ENCODE data around the gene ZNRD2. TPM values are rescaled to one million over a fixed set of nuclear protein-coding genes. Genes with fewer than 3 reads are reported as not detected.
A peak's percentile ranks its signal among the peaks of the same experiment; 100 is the strongest.

ZNRD2 gene
- total and polyA plus RNA-seq, 2 donors: 38.0 to 40.7 TPM

DNA sequence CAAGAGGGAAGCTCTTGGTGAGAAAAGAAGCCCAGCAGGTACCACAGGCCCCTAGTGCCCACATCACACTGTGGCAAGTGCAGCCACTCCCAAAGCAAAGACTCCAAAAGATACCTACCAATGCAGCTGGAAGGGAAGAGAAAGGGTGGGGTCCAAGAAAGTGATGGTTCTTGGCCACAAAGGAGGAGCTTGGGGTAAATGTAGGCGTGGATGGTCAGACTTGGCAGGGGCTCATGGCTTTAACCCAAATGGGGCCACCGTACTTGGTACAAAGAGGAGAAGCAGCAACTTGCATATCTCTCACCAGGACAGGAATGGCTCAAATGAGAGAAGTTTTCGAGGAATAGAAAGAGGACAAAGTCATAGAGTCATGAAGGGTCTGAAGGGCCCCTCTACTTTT is 39.0 kb downstream of the ZNRD2 start:
- peaks cover 66 to 76% of the 10 kb centered on the region in 2 donors for H3K36me3 ChIP-seq (ENCODE audit: control insufficient read depth in 2 of 2, insufficient read depth in 2 of 2, low read length in 1 of 2)
- WGBS: 94% methylated on average over 3 of the region's 3 CpGs
- H3K27ac ChIP-seq (ENCODE audit: low read depth in 1 of 2, low read length in 1 of 2): no peak overlapping the region
- no peak overlapping the region for H3K4me3 ChIP-seq (ENCODE audit: low read length in 2 of 2)
- no peak for DNase-seq (ENCODE audit: low read depth in 6 of 9, low spot score in 9 of 9)
- no peaks in the 10 kb centered on the region for H3K27me3 ChIP-seq (ENCODE audit: control insufficient read depth in 2 of 2, insufficient read depth in 1 of 2, low read length in 1 of 2)
- peaks cover 21 to 52% of the 10 kb centered on the region in 2 donors for H3K4me1 ChIP-seq (ENCODE audit: control insufficient read depth in 2 of 2, insufficient read depth in 2 of 2, low read length in 2 of 2)
- H3K9me3 ChIP-seq (ENCODE audit: control insufficient read depth in 2 of 2, insufficient read depth in 1 of 2, low read length in 1 of 2): peaks cover 0 to 3% of the 10 kb centered on the region in 2 donors

DNA sequence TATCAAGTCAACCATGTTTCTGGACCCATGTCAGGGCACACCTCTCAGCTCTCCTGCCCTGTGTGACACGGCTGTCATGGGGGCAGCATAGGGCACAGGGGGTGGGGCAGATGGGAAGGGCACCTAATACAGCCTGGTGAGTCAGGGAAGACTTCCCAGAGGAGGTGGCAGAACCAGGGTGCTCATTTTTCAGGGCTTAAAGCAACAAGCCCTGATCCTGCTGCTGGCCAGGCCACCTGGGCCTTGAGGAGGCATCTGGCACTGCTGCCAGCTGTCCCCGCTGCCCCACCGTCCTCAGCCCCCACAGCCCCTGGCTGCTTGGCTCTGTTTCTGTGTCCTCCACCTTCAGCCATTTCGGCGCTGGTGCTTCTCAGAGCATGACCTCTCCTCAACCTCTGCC is 39.4 kb downstream of the ZNRD2 start:
- no peak for DNase-seq (ENCODE audit: low read depth in 6 of 9, low spot score in 9 of 9)

GRCh38 chr11:65610404-65610803 is 40.1 kb downstream of the ZNRD2 start:
- 82% methylated on average over 6 of the region's 6 CpGs for WGBS

More for the DNA sequence above, 39.4 kb downstream of the ZNRD2 start:
- 96% methylated on average over 5 of the region's 5 CpGs for WGBS
- Histone ChIP-seq H3K4me1 (ENCODE audit: control insufficient read depth in 2 of 2, insufficient read depth in 2 of 2, low read length in 2 of 2) (peaks cover 21 to 52% of the 10 kb centered on the region in 2 donors), H3K9me3 (ENCODE audit: control insufficient read depth in 2 of 2, insufficient read depth in 1 of 2, low read length in 1 of 2) (peaks cover 0 to 3% of the 10 kb centered on the region in 2 donors), H3K36me3 (ENCODE audit: control insufficient read depth in 2 of 2, insufficient read depth in 2 of 2, low read length in 1 of 2) (peaks cover 63 to 71% of the 10 kb centered on the region in 2 donors), H3K27me3 (ENCODE audit: control insufficient read depth in 2 of 2, insufficient read depth in 1 of 2, low read length in 1 of 2) (no peaks in the 10 kb centered on the region), H3K4me3 (ENCODE audit: low read length in 2 of 2) (no peak overlapping the region), H3K27ac (ENCODE audit: low read depth in 1 of 2, low read length in 1 of 2) (peak overlapping the region in 1 of 2 donors; percentile 15)

DNA sequence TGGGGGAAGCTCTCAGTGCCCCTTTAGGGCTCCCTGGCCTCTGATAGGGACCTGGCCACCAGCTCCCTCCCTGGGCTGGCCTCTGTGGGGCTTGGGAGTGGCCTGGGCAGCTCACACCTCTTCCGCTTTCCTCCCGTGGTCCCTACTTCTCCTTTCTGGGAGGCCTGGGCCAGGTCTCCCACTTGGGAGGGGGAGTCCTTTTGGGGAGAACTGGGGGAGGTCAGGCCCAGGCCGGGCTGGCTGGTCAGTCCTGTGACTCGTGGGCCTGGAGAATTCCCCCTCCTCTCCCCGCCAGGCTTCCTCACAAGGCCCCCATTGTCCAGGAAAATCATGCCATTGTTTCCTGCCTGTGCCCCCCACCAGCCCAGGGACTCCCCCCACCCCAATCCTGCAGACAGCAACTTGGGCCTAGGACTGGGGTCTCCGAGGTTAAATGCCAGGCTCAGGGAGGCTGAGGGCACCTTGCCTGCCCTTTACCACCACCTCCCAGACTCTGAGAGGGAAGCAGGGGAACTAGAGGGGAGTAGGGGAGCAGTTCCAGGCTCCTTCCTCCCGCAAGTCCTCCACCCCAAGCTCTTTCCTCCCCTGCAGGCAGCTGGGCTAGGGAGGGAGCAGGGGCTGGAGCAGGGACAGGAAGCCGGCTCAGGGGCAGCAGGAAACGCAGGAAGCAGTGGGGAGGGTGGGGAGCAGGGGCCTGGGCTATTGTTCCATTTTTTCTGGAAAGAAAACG is 40.9 kb downstream of the ZNRD2 start:
- Histone ChIP-seq H3K9me3 (ENCODE audit: control insufficient read depth in 2 of 2, insufficient read depth in 1 of 2, low read length in 1 of 2) (peaks cover 0 to 3% of the 10 kb centered on the region in 2 donors), H3K4me1 (ENCODE audit: control insufficient read depth in 2 of 2, insufficient read depth in 2 of 2, low read length in 2 of 2) (peaks cover 22 to 57% of the 10 kb centered on the region in 2 donors), H3K27ac (ENCODE audit: low read depth in 1 of 2, low read length in 1 of 2) (peak overlapping the region in 1 of 2 donors; percentile 50), H3K4me3 (ENCODE audit: low read length in 2 of 2) (peak overlapping the region in 1 of 2 donors; percentile 86), H3K36me3 (ENCODE audit: control insufficient read depth in 2 of 2, insufficient read depth in 2 of 2, low read length in 1 of 2) (peaks cover 48 to 56% of the 10 kb centered on the region in 2 donors), H3K27me3 (ENCODE audit: control insufficient read depth in 2 of 2, insufficient read depth in 1 of 2, low read length in 1 of 2) (no peaks in the 10 kb centered on the region)
- DNase-seq (ENCODE audit: low read depth in 6 of 9, low spot score in 9 of 9): no peak
- WGBS: 54% methylated on average over 10 of the region's 10 CpGs

More at GRCh38 chr11:65610404-65610803, 40.1 kb downstream of the ZNRD2 start:
- Histone ChIP-seq H3K9me3 (ENCODE audit: control insufficient read depth in 2 of 2, insufficient read depth in 1 of 2, low read length in 1 of 2) (peaks cover 0 to 3% of the 10 kb centered on the region in 2 donors), H3K4me3 (ENCODE audit: low read length in 2 of 2) (no peak overlapping the region), H3K27me3 (ENCODE audit: control insufficient read depth in 2 of 2, insufficient read depth in 1 of 2, low read length in 1 of 2) (no peaks in the 10 kb centered on the region), H3K36me3 (ENCODE audit: control insufficient read depth in 2 of 2, insufficient read depth in 2 of 2, low read length in 1 of 2) (peaks cover 56 to 64% of the 10 kb centered on the region in 2 donors), H3K4me1 (ENCODE audit: control insufficient read depth in 2 of 2, insufficient read depth in 2 of 2, low read length in 2 of 2) (peaks cover 21 to 56% of the 10 kb centered on the region in 2 donors), H3K27ac (ENCODE audit: low read depth in 1 of 2, low read length in 1 of 2) (no peak overlapping the region)
- DNase-seq (ENCODE audit: low read depth in 6 of 9, low spot score in 9 of 9): no peak

- peaks cover 42 to 55% of the 10 kb centered on the region in 2 donors for H3K36me3 ChIP-seq (ENCODE audit: control insufficient read depth in 2 of 2, insufficient read depth in 2 of 2, low read length in 1 of 2)
- 74% methylated on average over 12 of the region's 12 CpGs for WGBS
- peak overlapping the region; percentile 86 to 87 for H3K4me3 ChIP-seq (ENCODE audit: low read length in 2 of 2)
- peaks cover 0 to 3% of the 10 kb centered on the region in 2 donors for H3K9me3 ChIP-seq (ENCODE audit: control insufficient read depth in 2 of 2, insufficient read depth in 1 of 2, low read length in 1 of 2)
- DNase-seq (ENCODE audit: low read depth in 6 of 9, low spot score in 9 of 9): no peak
- H3K27ac ChIP-seq (ENCODE audit: low read depth in 1 of 2, low read length in 1 of 2): peak overlapping the region in 1 of 2 donors; percentile 50
- H3K4me1 ChIP-seq (ENCODE audit: control insufficient read depth in 2 of 2, insufficient read depth in 2 of 2, low read length in 2 of 2): peaks cover 29 to 60% of the 10 kb centered on the region in 2 donors
- no peaks in the 10 kb centered on the region for H3K27me3 ChIP-seq (ENCODE audit: control insufficient read depth in 2 of 2, insufficient read depth in 1 of 2, low read length in 1 of 2)
These were observed 41.7 kb downstream of the ZNRD2 start for GRCh38 chr11:65611758-65612603.

- peak overlapping the region; percentile 86 to 87 for H3K4me3 ChIP-seq (ENCODE audit: low read length in 2 of 2)
- H3K27ac ChIP-seq (ENCODE audit: low read depth in 1 of 2, low read length in 1 of 2): no peak overlapping the region
- peaks cover 32 to 59% of the 10 kb centered on the region in 2 donors for H3K4me1 ChIP-seq (ENCODE audit: control insufficient read depth in 2 of 2, insufficient read depth in 2 of 2, low read length in 2 of 2)
- no peaks in the 10 kb centered on the region for H3K27me3 ChIP-seq (ENCODE audit: control insufficient read depth in 2 of 2, insufficient read depth in 1 of 2, low read length in 1 of 2)
- DNase-seq (ENCODE audit: low read depth in 6 of 9, low spot score in 9 of 9): no peak
- H3K9me3 ChIP-seq (ENCODE audit: control insufficient read depth in 2 of 2, insufficient read depth in 1 of 2, low read length in 1 of 2): peaks cover 0 to 3% of the 10 kb centered on the region in 2 donors
- H3K36me3 ChIP-seq (ENCODE audit: control insufficient read depth in 2 of 2, insufficient read depth in 2 of 2, low read length in 1 of 2): peaks cover 42 to 57% of the 10 kb centered on the region in 2 donors
- WGBS: 67% methylated on average over 7 of the region's 7 CpGs
These were observed 42.4 kb downstream of the ZNRD2 start for GRCh38 chr11:65612691-65613090.

- peak overlapping the region; percentile 92 to 97 for H3K27ac ChIP-seq (ENCODE audit: low read depth in 1 of 2, low read length in 1 of 2)
- H3K4me3 ChIP-seq (ENCODE audit: low read length in 2 of 2): peak overlapping the region; percentile 86 to 87
- H3K4me1 ChIP-seq (ENCODE audit: control insufficient read depth in 2 of 2, insufficient read depth in 2 of 2, low read length in 2 of 2): peaks cover 32 to 58% of the 10 kb centered on the region in 2 donors
- DNase-seq (ENCODE audit: low read depth in 6 of 9, low spot score in 9 of 9): no peak
- H3K27me3 ChIP-seq (ENCODE audit: control insufficient read depth in 2 of 2, insufficient read depth in 1 of 2, low read length in 1 of 2): no peaks in the 10 kb centered on the region
- WGBS: 23% methylated on average over 43 of the region's 43 CpGs
- H3K36me3 ChIP-seq (ENCODE audit: control insufficient read depth in 2 of 2, insufficient read depth in 2 of 2, low read length in 1 of 2): peaks cover 42 to 57% of the 10 kb centered on the region in 2 donors
- H3K9me3 ChIP-seq (ENCODE audit: control insufficient read depth in 2 of 2, insufficient read depth in 1 of 2, low read length in 1 of 2): peaks cover 0 to 3% of the 10 kb centered on the region in 2 donors
These were observed 43.0 kb downstream of the ZNRD2 start for GRCh38 chr11:65613091-65613928.

GRCh38 chr11:65615229-65615949 is 45.1 kb downstream of the ZNRD2 start, which contains the start of gene PCNX3:
TSS of gene PCNX3 (plus strand) at chr11:65615776. CDS start at chr11:65616312, 536 bp downstream.
- under 1% methylated on average over 55 of the region's 55 CpGs for WGBS
- DNase-seq (ENCODE audit: low read depth in 6 of 9, low spot score in 9 of 9): peak; percentile 100
- H3K27me3 ChIP-seq (ENCODE audit: control insufficient read depth in 2 of 2, insufficient read depth in 1 of 2, low read length in 1 of 2): no peaks in the 10 kb centered on the region
- peaks cover 32 to 50% of the 10 kb centered on the region in 2 donors for H3K4me1 ChIP-seq (ENCODE audit: control insufficient read depth in 2 of 2, insufficient read depth in 2 of 2, low read length in 2 of 2)
- H3K27ac ChIP-seq (ENCODE audit: low read depth in 1 of 2, low read length in 1 of 2): peak within 1 kb of the TSS; percentile 94 to 97
- H3K4me3 ChIP-seq (ENCODE audit: low read length in 2 of 2): peak within 1 kb of the TSS; percentile 86 to 87
- H3K36me3 ChIP-seq (ENCODE audit: control insufficient read depth in 2 of 2, insufficient read depth in 2 of 2, low read length in 1 of 2): peaks cover 45 to 61% of the 10 kb centered on the region in 2 donors
- H3K9me3 ChIP-seq (ENCODE audit: control insufficient read depth in 2 of 2, insufficient read depth in 1 of 2, low read length in 1 of 2): peaks cover 0 to 3% of the 10 kb centered on the region in 2 donors
